Left kidney (tissue), 2 donors: Measurements from ENCODE around the gene ENTPD1. TPM values are rescaled to one million over a fixed set of nuclear protein-coding genes. Genes with fewer than 3 reads are reported as not detected.
"Not testable (repeated sequence)": the region's sequence is repeated elsewhere in the genome, so short reads cannot be mapped to it uniquely, and the experiment has no call there.

Source experiments
- DNase-seq: peaks from one replicate; pipeline ENCODE4 v3.0.0-alpha.2; 2013
- polyA plus RNA-seq: library from polyadenylated mRNA; unstranded; fragments of 120-200 nt; gene quantifications from one replicate; pipeline ENCODE4 v1.2.1, GENCODE V29; 2013; ENCODE audit not compliant: insufficient read length

ENTPD1 gene
- polyA plus RNA-seq, 1 donor = 23.1 TPM

- DNase-seq = no peak
Observed at GRCh38 chr10:95758351-95759025, 2.5 kb downstream of the ENTPD1 start.

GRCh38 chr10:95759233-95759826, 3.4 kb downstream of the ENTPD1 start:
- DNase-seq = no peak

- no peak for DNase-seq
Observed at GRCh38 chr10:95761939-95762492, 6.1 kb downstream of the ENTPD1 start.

GRCh38 chr10:95767884-95768556, 12.1 kb downstream of the ENTPD1 start:
- DNase-seq = no peak

- no peak for DNase-seq
Observed at GRCh38 chr10:95770084-95770720, 14.2 kb downstream of the ENTPD1 start.

GRCh38 chr10:95773454-95773853, 17.5 kb downstream of the ENTPD1 start:
- not testable (repeated sequence) for DNase-seq

- not testable (repeated sequence) for DNase-seq
Observed at GRCh38 chr10:95777638-95778037, 21.7 kb downstream of the ENTPD1 start.

GRCh38 chr10:95782318-95782717, 26.4 kb downstream of the ENTPD1 start:
- DNase-seq = no peak

- DNase-seq = no peak
Observed at GRCh38 chr10:95783741-95784140, 27.8 kb downstream of the ENTPD1 start.

- no peak for DNase-seq
Observed at GRCh38 chr10:95784279-95784913, 28.4 kb downstream of the ENTPD1 start.

GRCh38 chr10:95785317-95785716, 29.4 kb downstream of the ENTPD1 start:
- no peak for DNase-seq

- DNase-seq = no peak
Observed at GRCh38 chr10:95785942-95786669, 30.1 kb downstream of the ENTPD1 start.

- no peak for DNase-seq
Observed at GRCh38 chr10:95787447-95787846, 31.5 kb downstream of the ENTPD1 start.

GRCh38 chr10:95788830-95789229, 32.9 kb downstream of the ENTPD1 start:
- DNase-seq = no peak

- no peak for DNase-seq
Observed at GRCh38 chr10:95789902-95790301, 33.9 kb downstream of the ENTPD1 start.

- DNase-seq = no peak
Observed at GRCh38 chr10:95790982-95791381, 35.0 kb downstream of the ENTPD1 start.

- DNase-seq = no peak
Observed at GRCh38 chr10:95791425-95791979, 35.5 kb downstream of the ENTPD1 start.

- no peak for DNase-seq
Observed at GRCh38 chr10:95792211-95792780, 36.3 kb downstream of the ENTPD1 start.

GRCh38 chr10:95792874-95793285, 36.9 kb downstream of the ENTPD1 start:
- peak; percentile 48 for DNase-seq

- no peak for DNase-seq
Observed at GRCh38 chr10:95793401-95794045, 37.6 kb downstream of the ENTPD1 start.
